SU-DHL-6 (cell line): ENCODE results near the gene SPARC.

Source experiments
- H2AFZ ChIP-seq: fragments of 200-600 bp; sonication (generic); 2 replicates; pipeline ENCODE4 v1.6.1; 2014; ENCODE audit warnings: low read depth, mild to moderate bottlenecking, moderate library complexity, mixed read lengths, antibody characterized with exemption, low read length; ENCODE audit not compliant: severe bottlenecking
- H3F3A ChIP-seq: fragments of 200-600 bp; shearing (Covaris generic); 2 replicates; pipeline ENCODE4 v1.6.0; 2016; ENCODE audit warnings: antibody characterized with exemption, mild to moderate bottlenecking; ENCODE audit not compliant: insufficient read depth
- H3K27ac ChIP-seq: fragments of 200-600 bp; sonication (generic); 2 replicates; pipeline ENCODE4 v1.5.1; 2016; ENCODE audit warnings: low read depth, mild to moderate bottlenecking, low read length, moderate library complexity, mixed read lengths
- H3K27me3 ChIP-seq: fragments of 200-600 bp; sonication (generic), shearing (Covaris generic); 2 replicates; pipeline ENCODE4 v1.6.0; 2014; ENCODE audit warnings: mild to moderate bottlenecking, low read length
- H3K36me3 ChIP-seq: fragments of 200-600 bp; sonication (generic); 2 replicates; pipeline ENCODE4 v1.6.1; 2014; ENCODE audit warnings: mild to moderate bottlenecking, low read length, mixed read lengths
- H3K4me2 ChIP-seq: fragments of 300-600, 200-600 bp; shearing (Covaris generic), sonication (generic); 2 replicates; pipeline ENCODE4 v1.6.0; 2014; ENCODE audit warnings: low read length, low read depth, mild to moderate bottlenecking; ENCODE audit not compliant: poor library complexity, severe bottlenecking
- H3K4me3 ChIP-seq: fragments of 200-600 bp; sonication (generic); 2 replicates; pipeline ENCODE4 v1.5.1; 2014; ENCODE audit warnings: antibody characterized with exemption, low read length, mild to moderate bottlenecking, mixed read lengths; ENCODE audit not compliant: insufficient read depth, poor library complexity, severe bottlenecking
- H3K79me2 ChIP-seq: fragments of 200-600 bp; sonication (generic); 2 replicates; pipeline ENCODE4 v1.6.1; 2014; ENCODE audit warnings: mild to moderate bottlenecking, low read length, moderate library complexity; ENCODE audit not compliant: insufficient read depth
- H3K9ac ChIP-seq: fragments of 200-600 bp; sonication (generic); 2 replicates; pipeline ENCODE4 v1.7.0; 2014; ENCODE audit warnings: mild to moderate bottlenecking, low read length
- H3K9me2 ChIP-seq: fragments of 200-600 bp; sonication (generic); replicated peaks from 2 replicates; pipeline ENCODE4 v1.6.1; 2014; ENCODE audit warnings: low read length; ENCODE audit not compliant: insufficient read depth
- H3K9me3 ChIP-seq: fragments of 200-600 bp; sonication (generic); 2 replicates; pipeline ENCODE4 v1.6.1; 2014; ENCODE audit warnings: low read length, mixed read lengths; ENCODE audit not compliant: insufficient read depth
- H4K20me1 ChIP-seq: fragments of 200-600 bp; sonication (generic); 2 replicates; pipeline ENCODE4 v1.6.1; 2014; ENCODE audit warnings: low read depth, mild to moderate bottlenecking, antibody characterized with exemption, low read length, moderate library complexity, mixed read lengths
- EZH2phosphoT487 ChIP-seq: fragments of 200-600 bp; sonication (generic), shearing (Covaris generic); conservative IDR thresholded peaks from 2 replicates; pipeline ENCODE4 v1.6.1; 2018; ENCODE audit warnings: mild to moderate bottlenecking, antibody characterized with exemption, low read length, moderate library complexity, mixed read lengths
- TF ChIP-seq, protein P1 (sequence below): fragments of 200-600 bp; sonication (generic); IDR thresholded peaks from one replicate; pipeline ENCODE4 v1.5.1; 2017; ENCODE audit warnings: antibody characterized with exemption, mild to moderate bottlenecking, low read length, moderate library complexity; ENCODE audit not compliant: insufficient read depth, poor library complexity, severe bottlenecking

SPARC gene

GRCh38 chr5:151688436-151688835 lies 1.7 kb upstream of the SPARC start:
- H2AFZ ChIP-seq: no peak overlapping the region
- no peaks in the 10 kb centered on the region for H3K79me2 ChIP-seq
- no peak overlapping the region for H3K9ac ChIP-seq
- no peaks in the 10 kb centered on the region for H4K20me1 ChIP-seq
- no peaks in the 10 kb centered on the region for H3K36me3 ChIP-seq
- no peaks in the 10 kb centered on the region for H3K27me3 ChIP-seq
- H3F3A ChIP-seq: no peaks in the 10 kb centered on the region
- H3K4me2 ChIP-seq: no peak overlapping the region
- no peak overlapping the region for H3K4me3 ChIP-seq
- H3K9me3 ChIP-seq: no peaks in the 10 kb centered on the region
- no peak overlapping the region for H3K27ac ChIP-seq
- TF ChIP-seq, protein P1, sequence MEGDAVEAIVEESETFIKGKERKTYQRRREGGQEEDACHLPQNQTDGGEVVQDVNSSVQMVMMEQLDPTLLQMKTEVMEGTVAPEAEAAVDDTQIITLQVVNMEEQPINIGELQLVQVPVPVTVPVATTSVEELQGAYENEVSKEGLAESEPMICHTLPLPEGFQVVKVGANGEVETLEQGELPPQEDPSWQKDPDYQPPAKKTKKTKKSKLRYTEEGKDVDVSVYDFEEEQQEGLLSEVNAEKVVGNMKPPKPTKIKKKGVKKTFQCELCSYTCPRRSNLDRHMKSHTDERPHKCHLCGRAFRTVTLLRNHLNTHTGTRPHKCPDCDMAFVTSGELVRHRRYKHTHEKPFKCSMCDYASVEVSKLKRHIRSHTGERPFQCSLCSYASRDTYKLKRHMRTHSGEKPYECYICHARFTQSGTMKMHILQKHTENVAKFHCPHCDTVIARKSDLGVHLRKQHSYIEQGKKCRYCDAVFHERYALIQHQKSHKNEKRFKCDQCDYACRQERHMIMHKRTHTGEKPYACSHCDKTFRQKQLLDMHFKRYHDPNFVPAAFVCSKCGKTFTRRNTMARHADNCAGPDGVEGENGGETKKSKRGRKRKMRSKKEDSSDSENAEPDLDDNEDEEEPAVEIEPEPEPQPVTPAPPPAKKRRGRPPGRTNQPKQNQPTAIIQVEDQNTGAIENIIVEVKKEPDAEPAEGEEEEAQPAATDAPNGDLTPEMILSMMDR: no peak
- no peak for TF ChIP-seq EZH2phosphoT487
- no peaks in the 10 kb centered on the region for H3K9me2 ChIP-seq

- Histone ChIP-seq H4K20me1 (no peaks in the 10 kb centered on the region), H3K9me3 (no peaks in the 10 kb centered on the region), H3K9me2 (no peaks in the 10 kb centered on the region), H3K79me2 (no peaks in the 10 kb centered on the region), H3K36me3 (no peaks in the 10 kb centered on the region), H3K27ac (no peak overlapping the region), H3K9ac (no peak overlapping the region), H3K27me3 (no peaks in the 10 kb centered on the region), H3K4me3 (no peak overlapping the region), H2AFZ (no peak overlapping the region), H3K4me2 (no peak overlapping the region), H3F3A (no peaks in the 10 kb centered on the region)
- no peak for TF ChIP-seq EZH2phosphoT487
- TF ChIP-seq, protein P1: no peak
These were observed 704 bp downstream of the SPARC start for GRCh38 chr5:151685749-151686673.

DNA sequence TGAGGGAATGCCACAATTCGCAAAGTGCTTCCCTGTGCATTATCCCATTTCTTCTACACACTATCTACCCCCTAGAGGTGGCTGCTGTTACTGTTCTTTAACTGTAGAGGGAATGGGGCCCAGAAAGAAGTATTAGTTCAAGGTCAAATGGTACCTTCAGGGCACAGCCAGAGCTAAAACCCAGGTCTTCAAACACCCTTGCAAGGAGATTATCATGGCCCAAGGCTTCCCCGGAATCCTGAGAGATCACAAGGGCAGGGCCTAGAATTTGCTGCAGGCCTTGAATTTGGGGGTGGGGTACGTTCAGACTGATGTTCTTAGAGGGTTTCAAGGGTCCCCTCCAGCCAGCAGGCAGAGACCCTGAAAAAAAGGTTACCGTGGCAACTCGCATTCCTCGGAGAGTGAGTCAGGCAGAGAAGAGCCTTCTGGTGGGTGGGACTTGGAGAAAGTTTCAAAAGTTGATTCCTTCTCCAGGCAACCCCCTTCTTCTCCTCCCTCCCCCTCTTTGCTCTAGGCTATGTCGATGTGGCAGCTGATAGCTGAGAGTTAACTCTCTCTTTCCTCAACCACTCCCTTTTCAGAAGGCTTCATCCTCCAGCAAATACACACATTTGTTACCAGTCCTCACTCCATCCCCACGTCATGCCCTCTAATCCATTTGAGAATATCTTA lies 1.9 kb downstream of the SPARC start:
- Histone ChIP-seq H3K9me2 (no peaks in the 10 kb centered on the region), H3K4me2 (no peak overlapping the region), H3K79me2 (no peaks in the 10 kb centered on the region), H3K36me3 (no peaks in the 10 kb centered on the region), H3K4me3 (no peak overlapping the region), H3K27ac (no peak overlapping the region), H3K9ac (no peak overlapping the region), H4K20me1 (no peaks in the 10 kb centered on the region), H3F3A (no peaks in the 10 kb centered on the region), H2AFZ (no peak overlapping the region), H3K27me3 (no peaks in the 10 kb centered on the region), H3K9me3 (no peaks in the 10 kb centered on the region)
- TF ChIP-seq, protein P1: peak; percentile 12
- TF ChIP-seq EZH2phosphoT487: no peak
